Measurements from ENCODE around the gene FAM180B.
"Not testable (repeated sequence)": the region's sequence is repeated elsewhere in the genome, so short reads cannot be mapped to it uniquely, and the experiment has no call there.

- TF ChIP-seq, protein P1, sequence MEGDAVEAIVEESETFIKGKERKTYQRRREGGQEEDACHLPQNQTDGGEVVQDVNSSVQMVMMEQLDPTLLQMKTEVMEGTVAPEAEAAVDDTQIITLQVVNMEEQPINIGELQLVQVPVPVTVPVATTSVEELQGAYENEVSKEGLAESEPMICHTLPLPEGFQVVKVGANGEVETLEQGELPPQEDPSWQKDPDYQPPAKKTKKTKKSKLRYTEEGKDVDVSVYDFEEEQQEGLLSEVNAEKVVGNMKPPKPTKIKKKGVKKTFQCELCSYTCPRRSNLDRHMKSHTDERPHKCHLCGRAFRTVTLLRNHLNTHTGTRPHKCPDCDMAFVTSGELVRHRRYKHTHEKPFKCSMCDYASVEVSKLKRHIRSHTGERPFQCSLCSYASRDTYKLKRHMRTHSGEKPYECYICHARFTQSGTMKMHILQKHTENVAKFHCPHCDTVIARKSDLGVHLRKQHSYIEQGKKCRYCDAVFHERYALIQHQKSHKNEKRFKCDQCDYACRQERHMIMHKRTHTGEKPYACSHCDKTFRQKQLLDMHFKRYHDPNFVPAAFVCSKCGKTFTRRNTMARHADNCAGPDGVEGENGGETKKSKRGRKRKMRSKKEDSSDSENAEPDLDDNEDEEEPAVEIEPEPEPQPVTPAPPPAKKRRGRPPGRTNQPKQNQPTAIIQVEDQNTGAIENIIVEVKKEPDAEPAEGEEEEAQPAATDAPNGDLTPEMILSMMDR (conservative IDR thresholded peaks at IDR 0.05 in 1 of 2, IDR thresholded peaks at IDR 0.05 in 1 of 2; ENCODE audit: low read depth in 1 of 2, low read length in 2 of 2), result not testable (repeated sequence)
- TF ChIP-seq EZH2 (IDR thresholded peaks at IDR 0.05; ENCODE audit: low read length, missing control alignments), result not testable (repeated sequence)
These were observed 40.2 kb upstream of the FAM180B start for GRCh38 chr11:47546274-47546673.
